ENCODE results near the gene PHACTR2. TPM values are rescaled to one million over a fixed set of nuclear protein-coding genes. Genes with fewer than 3 reads are reported as not detected.

PHACTR2 gene
- total and polyA plus RNA-seq, 8 donors, result 3.0 to 126 (median 33.9) TPM

DNA sequence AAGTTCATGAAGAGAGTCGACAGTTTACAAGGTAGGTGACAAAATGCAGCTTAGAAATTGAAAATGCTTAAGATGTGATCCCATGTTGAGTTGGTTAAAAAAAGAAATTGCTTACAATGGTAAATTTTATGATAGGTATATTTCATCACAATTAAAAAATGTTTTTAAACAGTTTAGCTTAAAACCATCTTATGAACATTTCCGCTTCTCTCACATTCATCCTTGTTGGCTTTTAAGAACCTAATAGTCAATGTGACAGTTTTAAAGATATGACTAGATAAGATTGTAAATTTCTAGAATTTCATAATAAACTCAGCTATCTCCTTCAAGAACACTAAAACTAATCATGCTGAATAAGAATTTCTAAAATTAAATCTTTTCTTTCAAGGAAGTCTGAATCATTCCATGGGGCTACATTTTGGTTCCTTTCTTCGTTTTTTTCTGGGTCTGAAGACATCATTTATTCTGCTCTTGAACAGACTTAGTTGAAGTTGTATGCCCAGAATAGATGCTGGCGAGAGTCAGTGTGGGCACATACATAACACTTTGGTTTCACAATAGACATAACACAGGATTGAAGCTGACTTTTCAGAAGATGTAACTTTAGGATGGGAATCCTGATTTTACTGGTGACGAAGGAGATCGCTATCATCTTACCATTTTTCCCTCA lies 129.5 kb downstream of the PHACTR2 start:
- 82 to 91% (median 90%) methylated on average over 6 of the region's 6 CpGs for WGBS, 5 donors
- H3K9me3 ChIP-seq, result no peaks in the 10 kb centered on the region
- H3K4me1 ChIP-seq, result peaks cover 0 to 41% (median 5%) of the 10 kb centered on the region in 4 donors
- H3K36me3 ChIP-seq, result peaks cover 0 to 25% (median 17%) of the 10 kb centered on the region in 4 donors
- no peak for DNase-seq
- TF ChIP-seq, protein P1, sequence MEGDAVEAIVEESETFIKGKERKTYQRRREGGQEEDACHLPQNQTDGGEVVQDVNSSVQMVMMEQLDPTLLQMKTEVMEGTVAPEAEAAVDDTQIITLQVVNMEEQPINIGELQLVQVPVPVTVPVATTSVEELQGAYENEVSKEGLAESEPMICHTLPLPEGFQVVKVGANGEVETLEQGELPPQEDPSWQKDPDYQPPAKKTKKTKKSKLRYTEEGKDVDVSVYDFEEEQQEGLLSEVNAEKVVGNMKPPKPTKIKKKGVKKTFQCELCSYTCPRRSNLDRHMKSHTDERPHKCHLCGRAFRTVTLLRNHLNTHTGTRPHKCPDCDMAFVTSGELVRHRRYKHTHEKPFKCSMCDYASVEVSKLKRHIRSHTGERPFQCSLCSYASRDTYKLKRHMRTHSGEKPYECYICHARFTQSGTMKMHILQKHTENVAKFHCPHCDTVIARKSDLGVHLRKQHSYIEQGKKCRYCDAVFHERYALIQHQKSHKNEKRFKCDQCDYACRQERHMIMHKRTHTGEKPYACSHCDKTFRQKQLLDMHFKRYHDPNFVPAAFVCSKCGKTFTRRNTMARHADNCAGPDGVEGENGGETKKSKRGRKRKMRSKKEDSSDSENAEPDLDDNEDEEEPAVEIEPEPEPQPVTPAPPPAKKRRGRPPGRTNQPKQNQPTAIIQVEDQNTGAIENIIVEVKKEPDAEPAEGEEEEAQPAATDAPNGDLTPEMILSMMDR (IDR thresholded peaks at IDR 0.05), result no peak
- no peak for TF ChIP-seq EP300 (IDR thresholded peaks at IDR 0.05)
- intact Hi-C loops (cut with DNase I; ENCODE audit: low total_unique reads), result no loop called here
- H3K27ac ChIP-seq, result peak overlapping the region in 1 of 5 donors; percentile 17
- no peaks in the 10 kb centered on the region for H3K27me3 ChIP-seq
- H3K4me3 ChIP-seq, result no peak overlapping the region

DNA sequence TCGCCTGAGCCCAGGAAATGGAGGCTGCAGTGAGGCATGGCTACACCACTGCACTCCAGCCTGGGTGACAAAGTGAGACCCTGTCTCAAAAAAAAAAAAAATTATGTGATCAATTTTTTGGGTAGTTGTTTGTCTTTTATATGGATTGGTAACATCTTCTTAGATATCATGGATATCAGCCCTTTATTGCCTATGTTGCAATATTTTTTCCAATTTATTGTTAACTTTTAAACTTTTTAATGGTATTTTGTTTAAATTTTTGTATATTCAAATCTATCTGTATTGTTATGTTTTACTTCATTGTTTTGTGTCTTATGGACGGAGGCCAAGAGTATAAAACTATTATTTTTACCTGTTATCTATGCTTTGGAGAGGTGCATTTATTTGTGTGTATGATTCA lies 133.0 kb downstream of the PHACTR2 start:
- Histone ChIP-seq H3K27ac (peak overlapping the region in 2 of 5 donors; percentile 12 to 54), H3K36me3 (peaks cover 0 to 20% (median 18%) of the 10 kb centered on the region in 4 donors), H3K4me1 (peaks cover 0 to 29% (median 2%) of the 10 kb centered on the region in 4 donors), H3K9me3 (no peaks in the 10 kb centered on the region), H3K27me3 (no peaks in the 10 kb centered on the region), H3K4me3 (no peak overlapping the region)
- WGBS, 5 donors, result 66 to 90% (median 78%) methylated on average over 2 of the region's 2 CpGs
- intact Hi-C loops (cut with DNase I; ENCODE audit: low total_unique reads), result no loop called here
- TF ChIP-seq, protein P1 (IDR thresholded peaks at IDR 0.05), result no peak
- TF ChIP-seq EP300 (IDR thresholded peaks at IDR 0.05) (no peak), POLR2AphosphoS5 (IDR thresholded peaks at IDR 0.05) (no peak), POLR2A (IDR thresholded peaks at IDR 0.05) (no peak)
- DNase-seq, result no peak

DNA sequence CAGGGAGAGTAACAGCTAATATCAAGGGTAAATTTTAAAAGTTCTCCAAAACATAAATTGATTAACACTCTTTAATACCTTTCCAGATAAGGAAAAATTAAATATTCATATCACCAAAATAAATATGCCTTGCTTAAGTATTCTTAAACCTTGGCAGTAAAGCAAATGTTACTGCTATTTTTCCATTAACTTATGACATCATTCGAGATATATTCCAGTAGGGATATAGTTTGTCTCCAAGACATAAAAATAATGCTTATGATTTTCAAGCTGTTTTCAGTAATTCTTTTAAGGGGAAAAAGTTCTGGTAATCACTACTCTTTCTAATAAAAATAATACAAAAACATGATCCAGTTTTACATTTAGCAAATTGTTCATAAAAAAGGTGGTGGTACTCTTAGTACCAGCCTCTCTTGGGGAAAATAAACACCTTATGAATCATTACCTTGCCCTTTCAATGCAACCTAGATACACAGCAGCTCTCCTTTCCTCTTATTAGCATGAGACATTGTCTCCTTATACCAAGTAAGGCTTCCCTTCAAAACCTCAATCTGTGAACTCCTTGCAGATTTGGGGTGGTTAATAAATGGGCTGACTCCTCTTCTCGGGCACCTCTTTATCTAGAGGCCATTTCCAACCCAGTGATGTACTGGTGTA lies 133.9 kb downstream of the PHACTR2 start:
- 31 to 60% (median 42%) methylated on average over 2 of the region's 2 CpGs for WGBS, 5 donors
- TF ChIP-seq POLR2A (IDR thresholded peaks at IDR 0.05) (no peak), EP300 (IDR thresholded peaks at IDR 0.05) (no peak), POLR2AphosphoS5 (IDR thresholded peaks at IDR 0.05) (no peak)
- TF ChIP-seq, protein P1 (IDR thresholded peaks at IDR 0.05), result no peak

DNA sequence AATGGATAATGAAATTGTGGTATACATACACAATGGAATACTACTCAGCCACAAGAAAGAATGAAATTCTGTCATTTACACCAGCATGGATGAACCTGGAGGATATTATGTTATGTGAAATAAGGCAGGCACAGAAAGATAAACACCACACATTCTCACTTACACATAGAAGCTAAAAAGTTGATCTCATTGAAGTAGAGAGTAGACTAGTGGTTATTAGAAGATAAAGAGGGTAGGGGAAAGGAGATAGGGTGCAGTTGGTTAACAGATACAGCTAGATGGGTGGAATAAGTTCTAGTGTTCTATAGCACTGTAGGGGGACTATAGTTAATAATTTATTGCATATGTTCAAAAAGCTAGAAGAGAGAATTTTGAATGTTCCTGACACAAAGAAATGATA lies 139.9 kb downstream of the PHACTR2 start:
- intact Hi-C loops (cut with DNase I; ENCODE audit: low total_unique reads), result no loop called here
- peaks cover 0 to 10% (median 6%) of the 10 kb centered on the region in 4 donors for H3K4me1 ChIP-seq
- H3K9me3 ChIP-seq, result no peaks in the 10 kb centered on the region
- peaks cover 0 to 28% (median 18%) of the 10 kb centered on the region in 4 donors for H3K36me3 ChIP-seq
- H3K27me3 ChIP-seq, result no peaks in the 10 kb centered on the region
- no peak overlapping the region for H3K4me3 ChIP-seq
- no peak overlapping the region for H3K27ac ChIP-seq
- DNase-seq, result no peak
- TF ChIP-seq, protein P1 (IDR thresholded peaks at IDR 0.05), result no peak
- TF ChIP-seq EP300 (IDR thresholded peaks at IDR 0.05) (no peak), POLR2AphosphoS5 (IDR thresholded peaks at IDR 0.05) (no peak), POLR2A (IDR thresholded peaks at IDR 0.05) (no peak)

More for the DNA sequence above, 133.9 kb downstream of the PHACTR2 start:
- DNase-seq, result peak in 1 of 2 donors; percentile 58
- H3K4me3 ChIP-seq, result no peak overlapping the region
- H3K27me3 ChIP-seq, result no peaks in the 10 kb centered on the region
- H3K27ac ChIP-seq, result peak overlapping the region; percentile 43 to 83 (median 63)
- H3K9me3 ChIP-seq, result no peaks in the 10 kb centered on the region
- peaks cover 0 to 23% (median 4%) of the 10 kb centered on the region in 4 donors for H3K4me1 ChIP-seq
- intact Hi-C loops (cut with DNase I; ENCODE audit: low total_unique reads), result no loop called here
- H3K36me3 ChIP-seq, result peaks cover 0 to 19% (median 17%) of the 10 kb centered on the region in 4 donors
